GM21723 (cell line): ENCODE measurements around the gene TUFM.
"Not testable (repeated sequence)": the region's sequence is repeated elsewhere in the genome, so short reads cannot be mapped to it uniquely, and the experiment has no call there.

Experiments used
- ATAC-seq: cut with Tn5 transposase; IDR thresholded peaks from one replicate; pipeline ENCODE4 v1.9.1; 2021; ENCODE audit warnings: mild to moderate bottlenecking, moderate library complexity; ENCODE audit not compliant: unreplicated experiment

Gene TUFM

DNA sequence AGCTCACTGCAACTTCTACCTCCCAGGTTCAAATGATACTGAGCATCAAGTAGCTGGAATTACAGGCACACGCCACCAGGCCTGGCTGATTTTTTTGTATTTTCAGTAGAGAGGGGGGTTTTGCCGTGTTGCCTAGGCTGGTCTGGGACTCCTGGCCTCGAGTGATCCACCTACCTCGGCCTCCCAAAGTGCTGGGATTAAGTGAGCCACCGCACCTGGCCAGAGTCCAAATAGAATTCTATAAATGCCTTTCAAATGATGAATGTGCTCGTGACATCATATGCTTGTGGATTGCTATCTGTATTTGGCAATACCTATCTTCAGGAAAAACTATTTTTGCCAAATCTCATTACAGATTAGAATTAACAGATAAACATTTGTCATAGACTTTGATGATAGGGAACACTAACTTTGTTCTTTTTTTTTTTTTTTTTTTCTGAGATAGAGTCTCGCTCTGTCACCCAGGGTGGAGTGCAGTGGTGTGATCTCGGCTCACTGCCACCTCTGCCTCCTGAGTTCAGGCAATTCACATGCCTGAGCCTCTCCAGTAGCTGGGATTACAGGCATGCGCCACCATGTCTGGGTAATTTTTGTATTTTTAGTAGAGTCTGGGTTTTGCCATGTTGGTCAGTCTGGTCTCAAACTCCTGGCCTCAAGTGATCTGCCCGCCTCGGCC lies 38.6 kb downstream of the TUFM start:
- not testable (repeated sequence) for ATAC-seq

DNA sequence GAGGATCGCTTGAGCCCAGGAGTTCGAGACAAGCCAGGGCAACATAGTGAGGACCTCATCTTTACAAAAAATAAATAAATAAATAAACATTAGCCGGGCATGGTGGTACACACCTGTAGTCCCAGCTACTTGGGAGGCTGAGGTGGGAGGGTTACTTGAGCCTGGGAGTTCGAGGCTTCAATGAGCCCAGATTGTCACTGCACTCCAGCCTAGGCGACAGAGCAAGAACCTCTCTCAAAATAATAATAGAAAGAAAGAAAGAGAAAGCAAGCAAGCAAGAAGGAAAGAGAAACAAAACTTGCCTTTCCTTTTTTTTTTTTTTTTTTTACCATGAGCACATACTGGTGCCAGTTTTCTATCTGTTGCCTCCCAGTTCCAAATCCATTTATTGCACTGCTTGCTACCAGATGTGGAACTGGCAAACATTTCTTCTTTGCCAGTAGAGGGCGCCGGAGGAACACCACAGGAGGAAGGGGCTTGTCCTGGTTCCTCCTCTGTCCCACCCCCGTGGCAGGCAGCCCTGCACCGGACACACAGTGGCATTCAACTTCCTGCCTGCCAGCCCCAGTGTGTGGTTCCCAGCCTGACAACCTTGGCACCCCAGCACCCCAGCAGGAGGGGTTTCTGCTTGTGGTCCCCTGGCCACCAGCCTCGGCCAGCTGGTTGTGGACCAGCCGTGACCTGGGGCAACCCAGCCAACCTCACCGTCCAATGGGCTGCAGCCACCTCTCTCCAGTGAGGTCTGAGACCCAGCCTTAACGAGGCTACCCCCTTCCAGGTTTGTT lies 43.7 kb downstream of the TUFM start:
- not testable (repeated sequence) for ATAC-seq
